GM12878 (cell line): ENCODE data around the gene LRRC58. TPM values are rescaled to one million over a fixed set of nuclear protein-coding genes. Genes with fewer than 3 reads are reported as not detected.
"Not testable (repeated sequence)": the region's sequence is repeated elsewhere in the genome, so short reads cannot be mapped to it uniquely, and the experiment has no call there.

Experiments used
- ATAC-seq: fragments of 200-7000 bp; cut with Tn5 transposase; 3 replicates; pipeline ENCODE4 v1.9.1; 2020; ENCODE audit warnings: mild to moderate bottlenecking, moderate library complexity
- BruUV-seq: library from RNA; stranded (reverse); fragments of 400-500 nt; replicated peaks from 2 replicates; lab custom pipeline; 2021; lab: Mats Ljungman, UMichigan
- CTCF ChIA-PET: fragments of 300-600 bp; sonication (Branson Sonifier 250); formaldehyde crosslinking; extraction: SDS; loops from one replicate; lab custom pipeline; 2021; ENCODE audit warnings: inconsistent platforms; lab: Yijun Ruan, JAX
- POLR2A ChIA-PET: fragments of 350-600 bp; formaldehyde crosslinking; extraction: SDS; loops from one replicate; lab custom pipeline; 2021; ENCODE audit warnings: inconsistent platforms; lab: Charles Lee
- RAD21 ChIA-PET: fragments of 300-600 bp; sonication (Branson Sonifier 250); formaldehyde crosslinking; loops from one replicate; lab custom pipeline; 2023; ENCODE audit warnings: antibody characterized with exemption; ENCODE audit not compliant: unreplicated experiment; lab: Charles Lee
- SMC1A ChIA-PET: fragments of 300-600 bp; sonication (Branson Sonifier 250); formaldehyde crosslinking; loops from one replicate; lab custom pipeline; 2023; ENCODE audit not compliant: unreplicated experiment, uncharacterized antibody; lab: Charles Lee
- DNase-seq: peaks from one replicate; pipeline ENCODE4 v3.0.0-alpha.2; 2011; ENCODE audit warnings: low read depth, low spot score
- FAIRE-seq: peaks from 3 replicates; lab custom pipeline; 2011; peaks lifted over from hg19 to GRCh38; lab: Jason Lieb, UNC
- H2AFZ ChIP-seq: 2 replicates; pipeline ENCODE4 v1.6.0; 2011; ENCODE audit warnings: low read depth, low read length, control low read depth; ENCODE audit not compliant: control insufficient read depth
- H3K27ac ChIP-seq: 2 replicates; pipeline ENCODE4 v1.5.1; 2011; ENCODE audit warnings: control low read depth; ENCODE audit not compliant: control insufficient read depth, insufficient read depth
- H3K27me3 ChIP-seq, 2 experiments: replicated peaks in 1 of 2; 2 replicates each; pipeline versions ENCODE4 v1.6.0 to v1.6.1; 2011; ENCODE audit warnings: low read length in 1 of 2; ENCODE audit not compliant: control insufficient read depth in 2 of 2, insufficient read depth in 2 of 2
- H3K36me3 ChIP-seq, 2 experiments: 2 replicates each; pipeline ENCODE4 v1.5.1; 2011; ENCODE audit warnings: low read length in 1 of 2; ENCODE audit not compliant: control insufficient read depth in 2 of 2, insufficient read depth in 2 of 2
- H3K4me1 ChIP-seq: 2 replicates; pipeline ENCODE4 v1.6.1; 2011; ENCODE audit warnings: mild to moderate bottlenecking, low read length, moderate library complexity, mixed read lengths; ENCODE audit not compliant: control insufficient read depth, insufficient read depth
- H3K4me2 ChIP-seq: 2 replicates; pipeline ENCODE4 v1.6.0; 2011; ENCODE audit warnings: control low read depth; ENCODE audit not compliant: control insufficient read depth, insufficient read depth
- H3K4me3 ChIP-seq: fragments of 200-600 bp; sonication (generic); 2 replicates; pipeline ENCODE4 v1.5.1; 2016
- H3K79me2 ChIP-seq: 2 replicates; pipeline ENCODE4 v1.6.0; 2011; ENCODE audit warnings: low read length; ENCODE audit not compliant: control insufficient read depth, insufficient read depth
- H3K9ac ChIP-seq: 2 replicates; pipeline ENCODE4 v1.8.0; 2011; ENCODE audit warnings: low read length, control low read depth, mixed read lengths; ENCODE audit not compliant: control insufficient read depth, insufficient read depth
- H3K9me3 ChIP-seq: replicated peaks from 3 replicates; pipeline ENCODE4 v1.5.1; 2011; ENCODE audit warnings: mild to moderate bottlenecking, low read length; ENCODE audit not compliant: control insufficient read depth, insufficient read depth
- H4K20me1 ChIP-seq: 2 replicates; pipeline ENCODE4 v1.6.0; 2011; ENCODE audit not compliant: control insufficient read depth, insufficient read depth
- CBX5 ChIP-seq: sonication (generic); IDR thresholded peaks from 2 replicates; pipeline ENCODE4 v1.6.1; 2016; ENCODE audit warnings: low read depth, moderate library complexity, mild to moderate bottlenecking, inconsistent platforms
- WRNIP1 ChIP-seq: IDR thresholded peaks from 2 replicates; pipeline ENCODE4 v1.6.1; 2011; ENCODE audit warnings: low read depth, low read length, improper control_type of control experiment, borderline replicate concordance
- WGBS: methylation state at CpG from one replicate; pipeline ENCODE4 v1.1.6; 2016; ENCODE audit warnings: low lambda C conversion rate; ENCODE audit not compliant: insufficient replicate concordance, insufficient coverage; ENCODE audit errors: missing lambda C conversion rate; 5-methylcytosine and 5-hydroxymethylcytosine counted together
- in situ Hi-C: fragments of 300-500 bp; cut with MboI; formaldehyde crosslinking; loops from 9 replicates; pipeline ENCODE4 v1.14.3; 2018; ENCODE audit warnings: mixed read lengths
- intact Hi-C: fragments of 100-400 bp; cut with micrococcal nuclease; formaldehyde crosslinking; loops from one replicate; pipeline ENCODE4 v1.14.2; 2022; ENCODE audit not compliant: unreplicated experiment
- polyA plus RNA-seq, 11 experiments: library from polyadenylated mRNA; depleted of rRNA in 4 of 11; unstranded in 6 of 11; stranded (reverse) in 5 of 11; fragments of >200 nt; fragmentation: Nextera tagmentation in 4 of 11; fragmentation: Illumina TruSeq in 1 of 11; extraction: Ambion mirVana in 4 of 11; extraction: Trizol in 1 of 11; gene quantifications; 1 replicate in 1 of 11; 2 replicates in 10 of 11; pipeline versions ENCODE4 v1.2.1 to v1.2.3, GENCODE V29; 2011 to 2016; ENCODE audit warnings: inconsistent platforms in 2 of 11, missing spikeins in 2 of 11, low read depth in 1 of 11
- total RNA-seq, 4 experiments: library from RNA; depleted of rRNA in 3 of 4; stranded (reverse); fragments of >200 nt in 3 of 4; fragmentation: Illumina TruSeq in 1 of 4; extraction: Trizol in 1 of 4; gene quantifications; 2 replicates each; pipeline versions ENCODE4 v1.2.1 to v1.2.3, GENCODE V29; 2013 to 2021
- TF ChIP-seq, protein P1 (sequence below): fragments of 450-650 bp; IDR thresholded peaks from 2 replicates; pipeline ENCODE4 v1.6.1; 2016; ENCODE audit warnings: mild to moderate bottlenecking

The LRRC58 gene
- total and polyA plus RNA-seq, 10 of the 15 experiments (the other 5 are each of a cell fraction or from before 2014, with no cell fraction given), result 7.7 to 29.5 (median 18.8) TPM

DNA sequence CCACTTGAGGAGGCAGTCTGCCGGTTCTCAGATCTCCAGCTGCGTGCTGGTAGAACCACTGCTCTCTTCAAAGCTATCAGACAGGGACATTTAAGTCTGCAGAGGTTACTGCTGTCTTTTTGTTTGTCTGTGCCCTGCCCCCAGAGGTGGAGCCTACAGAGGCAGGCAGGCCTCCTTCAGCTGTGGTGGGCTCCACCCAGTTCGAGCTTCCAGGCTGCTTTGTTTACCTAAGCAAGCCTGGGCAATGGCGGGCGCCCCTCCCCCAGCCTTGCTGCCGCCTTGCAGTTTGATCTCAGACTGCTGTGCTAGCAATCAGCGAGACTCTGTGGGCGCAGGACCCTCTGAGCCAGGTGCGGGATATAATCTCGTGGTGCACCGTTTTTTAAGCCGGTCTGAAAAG lies 28.8 kb upstream of the LRRC58 start:
- SMC1A ChIA-PET, BruUV-seq: not testable (repeated sequence)

DNA sequence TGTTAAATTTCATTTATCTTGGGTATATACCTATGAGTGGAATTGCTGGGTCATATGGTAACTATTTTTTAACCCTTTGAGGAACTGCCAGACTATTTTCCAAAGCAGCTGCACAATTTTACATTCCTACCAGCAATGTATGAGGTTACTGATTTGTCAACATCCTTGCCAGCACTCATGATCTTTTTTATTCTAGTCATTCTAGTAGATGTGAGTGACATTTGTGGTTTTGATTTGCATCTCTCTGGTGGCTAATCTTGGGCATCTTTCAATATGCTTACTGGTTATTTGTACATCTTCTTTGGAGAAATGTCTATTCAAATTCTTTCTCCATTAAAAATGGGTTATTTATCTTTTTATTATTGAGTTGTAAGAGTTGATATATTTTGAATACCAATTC lies 21.3 kb upstream of the LRRC58 start:
- FAIRE-seq (no peak), ATAC-seq (peak; percentile 34; the same call in 2 of the 3 replicates), DNase-seq (no peak)
- no peak for TF ChIP-seq CBX5
- TF ChIP-seq, protein P1, sequence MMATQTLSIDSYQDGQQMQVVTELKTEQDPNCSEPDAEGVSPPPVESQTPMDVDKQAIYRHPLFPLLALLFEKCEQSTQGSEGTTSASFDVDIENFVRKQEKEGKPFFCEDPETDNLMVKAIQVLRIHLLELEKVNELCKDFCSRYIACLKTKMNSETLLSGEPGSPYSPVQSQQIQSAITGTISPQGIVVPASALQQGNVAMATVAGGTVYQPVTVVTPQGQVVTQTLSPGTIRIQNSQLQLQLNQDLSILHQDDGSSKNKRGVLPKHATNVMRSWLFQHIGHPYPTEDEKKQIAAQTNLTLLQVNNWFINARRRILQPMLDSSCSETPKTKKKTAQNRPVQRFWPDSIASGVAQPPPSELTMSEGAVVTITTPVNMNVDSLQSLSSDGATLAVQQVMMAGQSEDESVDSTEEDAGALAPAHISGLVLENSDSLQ, result peak; percentile 46
- TF ChIP-seq WRNIP1, result no peak
- no peaks in the 10 kb centered on the region for H3K36me3 ChIP-seq
- no TSS peak for BruUV-seq
- ChIA-PET CTCF (no interaction called here), RAD21 (no interaction called here), POLR2A (no interaction called here), SMC1A (interaction anchor here (0.9 kb wide), 1 partner anchor 48 kb away, joined by 3 read pairs; no protein-coding TSS in a partner anchor)
- intact Hi-C loops, result no loop called here
- no peaks in the 10 kb centered on the region; the same call in 2 of the 3 replicates for H3K9me3 ChIP-seq
- H4K20me1 ChIP-seq, result no peaks in the 10 kb centered on the region
- no peak overlapping the region for H3K9ac ChIP-seq
- H3K27ac ChIP-seq, result no peak overlapping the region
- H3K27me3 ChIP-seq, result peaks cover 0 to 3% of the 10 kb centered on the region in 2 experiments; a peak in 2 of 4 replicates
- in situ Hi-C loops, result no loop called here
- H2AFZ ChIP-seq, result no peak overlapping the region
- no peak overlapping the region for H3K4me2 ChIP-seq
- no peaks in the 10 kb centered on the region for H3K4me1 ChIP-seq
- no peaks in the 10 kb centered on the region for H3K79me2 ChIP-seq
- no peak overlapping the region for H3K4me3 ChIP-seq

More for the DNA sequence above, 28.8 kb upstream of the LRRC58 start:
- intact Hi-C loops, H3K36me3 ChIP-seq, FAIRE-seq, in situ Hi-C loops, POLR2A ChIA-PET, H3K9ac ChIP-seq, DNase-seq, H2AFZ ChIP-seq, H4K20me1 ChIP-seq, H3K27me3 ChIP-seq, H3K79me2 ChIP-seq, RAD21 ChIA-PET, H3K9me3 ChIP-seq, H3K4me2 ChIP-seq, H3K4me3 ChIP-seq, H3K27ac ChIP-seq, CTCF ChIA-PET, ATAC-seq, H3K4me1 ChIP-seq: not testable (repeated sequence)
- WGBS, result 68% methylated on average over 6 of the region's 12 CpGs
